Testis (tissue), 3 donors: ENCODE measurements around the gene RASA2. TPM values are rescaled to one million over a fixed set of nuclear protein-coding genes. Genes with fewer than 3 reads are reported as not detected.

ENCODE experiments used
- DNase-seq: peaks from one replicate; pipeline ENCODE4 v3.0.0-alpha.2; 2019
- H3K27ac ChIP-seq, 2 donors: fragments of 200-600 bp; sonication (generic); one replicate each; pipeline ENCODE4 v1.5.1; 2019
- H3K27me3 ChIP-seq: fragments of 200-600 bp; sonication (generic); one replicate; pipeline ENCODE4 v1.5.1; 2019
- H3K36me3 ChIP-seq: fragments of 200-600 bp; sonication (generic); one replicate; pipeline ENCODE4 v1.5.1; 2017; ENCODE audit warnings: low read depth; ENCODE audit errors: missing control alignments
- H3K4me1 ChIP-seq: fragments of 200-600 bp; sonication (generic); one replicate; pipeline ENCODE4 v1.5.1; 2019
- H3K4me3 ChIP-seq, 2 donors: fragments of 200-600 bp; sonication (generic); one replicate each; pipeline ENCODE4 v1.5.1; 2017 to 2019
- H3K9me3 ChIP-seq: fragments of 200-600 bp; sonication (generic); one replicate; pipeline ENCODE4 v1.5.1; 2017
- CTCF ChIP-seq, 3 experiments: fragments of 450-650 bp in 2 of 3; fragments of 200-600 bp in 1 of 3; sonication (generic) in 1 of 3; IDR thresholded peaks; one replicate each; pipeline ENCODE4 v1.5.1; 2016 to 2019; ENCODE audit warnings: antibody characterized with exemption in 3 of 3, mild to moderate bottlenecking in 2 of 3, moderate library complexity in 1 of 3
- POLR2A ChIP-seq: fragments of 450-650 bp; IDR thresholded peaks from one replicate; pipeline ENCODE4 v1.6.1; 2017; ENCODE audit warnings: antibody characterized with exemption, mild to moderate bottlenecking, moderate library complexity
- WGBS, 2 donors: methylation state at CpG; one replicate each; pipeline ENCODE4 v1.1.5; 2018; 5-methylcytosine and 5-hydroxymethylcytosine counted together
- intact Hi-C: fragments of 100-400 bp; cut with DNase I; formaldehyde crosslinking; loops from one replicate; pipeline ENCODE4 v1.15.1; 2023; ENCODE audit warnings: low total_unique reads
- polyA plus RNA-seq: library from polyadenylated mRNA; stranded (reverse); fragments of 350-450 nt; fragmentation: Illumina TruSeq; extraction: RNeasy Lipid Tissue Mini Kit (QIAGEN cat#74804); gene quantifications from one replicate; pipeline ENCODE4 v1.2.3, GENCODE V29; 2014; ENCODE audit warnings: low read depth, low replicate concordance; ENCODE audit not compliant: insufficient read depth
- total RNA-seq, 2 donors: library from RNA; depleted of rRNA; stranded (reverse); fragments of >200 nt; gene quantifications; one replicate each; pipeline ENCODE4 v1.2.3, GENCODE V29; 2016

Gene RASA2
- total and polyA plus RNA-seq, 3 donors from 2014 or later: 16.2 to 18.3 (median 18.2) TPM

GRCh38 chr3:141556034-141556433, 69.2 kb downstream of the RASA2 start:
- no peaks in the 10 kb centered on the region for H3K9me3 ChIP-seq
- no peak for DNase-seq
- WGBS, 2 donors: 81 to 94% methylated on average over 1 of the region's 1 CpG
- H3K4me1 ChIP-seq: peaks cover 16% of the 10 kb centered on the region
- no peaks in the 10 kb centered on the region for H3K27me3 ChIP-seq
- H3K4me3 ChIP-seq: no peak overlapping the region
- intact Hi-C loops: no loop called here
- H3K36me3 ChIP-seq: no peaks in the 10 kb centered on the region
- TF ChIP-seq CTCF (IDR thresholded peaks at IDR 0.05) (no peak), POLR2A (no peak)
- H3K27ac ChIP-seq: no peak overlapping the region

GRCh38 chr3:141557961-141558706, 71.3 kb downstream of the RASA2 start:
- 65 to 69% methylated on average over 4 of the region's 4 CpGs for WGBS, 2 donors
- peaks cover 12% of the 10 kb centered on the region for H3K4me1 ChIP-seq
- TF ChIP-seq CTCF (IDR thresholded peaks at IDR 0.05) (no peak), POLR2A (no peak)
- intact Hi-C loops: no loop called here
- no peaks in the 10 kb centered on the region for H3K9me3 ChIP-seq
- no peaks in the 10 kb centered on the region for H3K27me3 ChIP-seq
- H3K36me3 ChIP-seq: no peaks in the 10 kb centered on the region
- H3K27ac ChIP-seq: no peak overlapping the region
- no peak for DNase-seq
- H3K4me3 ChIP-seq: no peak overlapping the region

- H3K36me3 ChIP-seq: no peaks in the 10 kb centered on the region
- H3K27me3 ChIP-seq: no peaks in the 10 kb centered on the region
- intact Hi-C loops: loop anchor here (10.0 kb wide), 1 partner anchor 97 kb away; no protein-coding TSS in a partner anchor
- H3K4me1 ChIP-seq: peaks cover 5% of the 10 kb centered on the region
- TF ChIP-seq CTCF (IDR thresholded peaks at IDR 0.05) (peak; percentile 84 to 96 (median 90)), POLR2A (no peak)
- peak; percentile 28 for DNase-seq
- WGBS, 2 donors: 70 to 72% methylated on average over 2 of the region's 2 CpGs
- H3K9me3 ChIP-seq: no peaks in the 10 kb centered on the region
- no peak overlapping the region for H3K4me3 ChIP-seq
- H3K27ac ChIP-seq: no peak overlapping the region
Observed at GRCh38 chr3:141561426-141562034, 74.7 kb downstream of the RASA2 start.

- intact Hi-C loops: loop anchor here (10.0 kb wide), 1 partner anchor 99 kb away; no protein-coding TSS in a partner anchor
- Histone ChIP-seq H3K4me3 (no peak overlapping the region), H3K27ac (no peak overlapping the region), H3K36me3 (no peaks in the 10 kb centered on the region), H3K4me1 (no peaks in the 10 kb centered on the region), H3K27me3 (no peaks in the 10 kb centered on the region), H3K9me3 (no peaks in the 10 kb centered on the region)
- no peak for TF ChIP-seq POLR2A
- TF ChIP-seq CTCF (IDR thresholded peaks at IDR 0.05): no peak
- 91 to 96% methylated on average over 1 of the region's 1 CpG for WGBS, 2 donors
- no peak for DNase-seq
Observed at GRCh38 chr3:141564241-141564640, 77.4 kb downstream of the RASA2 start.
